HG02759 (cell line): ENCODE data around the gene MRI1.

Experiments used
- ATAC-seq: cut with Tn5 transposase; IDR thresholded peaks from one replicate; pipeline ENCODE4 v1.9.1; 2021; ENCODE audit warnings: mild to moderate bottlenecking, moderate library complexity; ENCODE audit not compliant: unreplicated experiment

MRI1 gene

DNA sequence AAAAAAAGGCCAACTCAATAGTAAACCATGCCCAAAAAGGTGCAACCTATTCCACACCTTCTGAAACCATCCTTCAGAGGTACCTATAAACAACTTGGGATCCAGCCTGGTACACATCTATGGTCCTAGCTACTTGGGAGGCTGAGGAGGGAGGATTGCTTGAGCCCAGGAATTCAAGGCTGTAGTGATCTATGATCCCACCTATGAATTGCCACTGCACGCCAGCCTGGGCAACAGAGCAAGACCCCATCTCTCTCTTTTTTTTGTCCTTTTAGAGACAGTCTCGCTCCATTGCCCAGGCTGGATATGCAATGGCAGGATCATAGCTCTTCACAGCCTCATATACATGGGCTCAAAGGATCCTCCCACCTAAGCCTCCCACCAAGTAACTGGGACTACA lies 57.0 kb downstream of the MRI1 start:
- ATAC-seq: no peak

GRCh38 chr19:13823256-13823655 lies 58.9 kb downstream of the MRI1 start:
- no peak for ATAC-seq
